HG03575 (cell line): ENCODE measurements around the gene AGAP6.
"Not testable (repeated sequence)": the region's sequence is repeated elsewhere in the genome, so short reads cannot be mapped to it uniquely, and the experiment has no call there.

Experiments used
- ATAC-seq: cut with Tn5 transposase; IDR thresholded peaks from one replicate; pipeline ENCODE4 v1.9.1; 2021; ENCODE audit not compliant: unreplicated experiment, insufficient number of reproducible peaks, low FRiP score; ENCODE audit errors: extremely low read depth

AGAP6 gene

DNA sequence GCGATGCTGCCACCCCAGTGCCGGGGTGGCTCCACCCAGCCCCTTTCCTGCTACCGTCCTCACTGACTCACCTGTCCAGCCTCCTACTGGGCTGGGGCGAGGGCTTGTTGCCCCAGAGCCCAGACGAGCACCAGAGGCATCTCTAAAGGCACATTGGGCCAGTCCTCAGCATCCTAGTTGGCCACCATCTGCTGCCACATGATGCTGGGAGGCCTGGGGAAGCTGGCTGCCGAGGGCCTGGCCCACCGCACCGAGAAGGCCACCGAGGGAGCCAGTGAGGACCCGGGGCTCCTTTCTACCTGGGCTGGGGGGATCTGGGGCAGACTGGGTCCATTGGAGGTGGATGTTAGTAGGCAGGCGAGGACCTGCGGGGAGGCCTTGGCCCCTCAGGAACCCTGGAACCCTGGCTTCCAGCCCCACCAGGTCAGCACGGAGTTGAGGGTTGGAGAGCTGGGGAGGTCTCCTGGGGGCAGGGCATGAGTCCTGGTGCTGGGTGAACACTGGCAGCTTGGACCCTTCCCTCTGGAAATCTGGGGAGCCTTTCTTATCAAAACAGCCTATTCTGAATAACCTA is 32.3 kb downstream of the AGAP6 start:
- ATAC-seq: not testable (repeated sequence)

DNA sequence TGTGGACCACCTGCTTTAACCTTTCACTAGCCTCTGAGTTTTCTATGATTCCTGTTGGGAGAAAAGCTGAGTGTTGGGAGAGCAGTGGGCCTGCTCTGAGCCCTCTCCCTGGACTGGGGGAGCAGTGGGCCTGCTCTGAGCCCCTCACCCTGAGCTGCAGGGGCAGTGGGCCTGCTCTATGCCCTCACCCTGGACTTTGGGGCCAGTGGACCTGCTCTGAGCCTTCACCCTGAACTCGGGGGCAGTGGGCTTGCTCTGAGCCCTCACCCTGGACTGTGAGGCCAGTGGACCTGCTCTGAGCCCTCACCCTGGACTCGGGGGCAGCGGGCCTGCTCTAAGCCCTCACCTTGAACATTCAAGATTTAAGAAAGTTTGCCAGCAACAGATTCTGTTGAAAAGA is 33.4 kb downstream of the AGAP6 start:
- ATAC-seq: no peak

DNA sequence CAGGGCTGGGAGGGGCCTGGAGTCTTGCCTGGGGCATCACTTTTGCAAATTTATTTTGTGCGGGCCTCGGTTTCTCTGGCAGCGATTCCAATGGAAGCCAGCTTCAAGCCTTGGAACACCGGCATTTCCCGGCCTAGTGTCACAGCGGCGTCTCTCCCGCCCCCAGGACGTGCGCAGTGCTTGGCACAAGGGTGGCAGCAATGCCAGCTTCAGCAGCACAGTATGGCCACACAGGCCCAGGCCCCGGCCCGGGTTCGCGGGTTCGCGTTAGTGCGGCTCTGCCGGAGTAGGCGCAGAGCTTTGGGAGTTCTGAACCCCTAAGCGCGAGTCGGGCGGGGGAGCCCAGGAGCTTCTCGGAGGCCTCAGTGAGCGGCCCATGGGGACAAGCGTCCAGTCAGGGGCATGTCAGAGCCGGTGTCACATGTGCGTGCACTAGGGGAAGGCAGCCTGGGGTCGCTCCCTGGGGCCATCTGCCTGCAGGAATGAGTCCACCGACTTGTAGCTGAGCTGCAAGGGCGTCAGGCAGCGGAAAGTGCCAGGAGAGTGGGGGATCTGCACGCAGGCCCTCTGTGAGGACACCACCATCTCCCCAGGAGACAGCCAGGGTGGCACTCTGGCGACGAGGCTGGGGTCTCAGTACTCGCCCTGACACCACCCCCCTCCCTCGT is 36.6 kb downstream of the AGAP6 start:
- not testable (repeated sequence) for ATAC-seq

DNA sequence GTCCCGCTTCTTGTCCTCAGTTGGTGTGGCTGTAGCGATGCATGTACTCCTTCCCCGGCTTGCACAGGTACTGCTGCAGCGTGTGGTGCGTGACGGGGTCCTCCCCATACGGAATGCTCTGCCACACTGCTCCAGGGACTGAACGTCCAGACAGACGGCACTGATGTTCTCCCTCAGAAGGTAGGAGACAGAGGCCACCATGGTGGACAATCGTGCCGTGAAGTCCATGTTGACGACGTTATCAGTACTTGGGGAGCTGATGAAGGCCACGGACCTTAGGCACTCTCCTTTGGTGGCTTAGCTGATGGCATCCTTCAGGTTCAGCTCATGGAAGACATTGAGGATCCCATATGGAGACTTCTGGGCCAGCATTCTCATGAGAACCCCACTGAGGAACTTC is 37.4 kb downstream of the AGAP6 start:
- no peak for ATAC-seq

DNA sequence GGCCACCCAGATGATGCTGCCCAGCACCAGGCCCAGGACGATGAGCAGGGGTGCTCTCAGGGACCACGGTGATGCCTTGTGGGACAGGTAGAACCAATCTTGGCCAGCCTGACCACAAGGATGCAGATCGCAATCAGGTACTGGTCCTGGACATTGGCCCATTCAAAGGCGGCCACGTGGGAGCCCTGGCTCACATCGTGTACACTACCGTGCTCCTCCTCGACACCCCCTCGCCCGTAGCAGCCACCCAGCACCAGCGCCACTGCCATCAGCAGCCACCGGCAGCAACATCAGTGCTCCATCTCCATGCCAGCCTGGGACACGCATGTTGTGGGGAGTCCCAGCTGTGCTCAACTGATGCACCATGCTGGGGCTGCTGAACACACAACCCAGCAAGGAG is 39.0 kb downstream of the AGAP6 start:
- ATAC-seq: no peak

DNA sequence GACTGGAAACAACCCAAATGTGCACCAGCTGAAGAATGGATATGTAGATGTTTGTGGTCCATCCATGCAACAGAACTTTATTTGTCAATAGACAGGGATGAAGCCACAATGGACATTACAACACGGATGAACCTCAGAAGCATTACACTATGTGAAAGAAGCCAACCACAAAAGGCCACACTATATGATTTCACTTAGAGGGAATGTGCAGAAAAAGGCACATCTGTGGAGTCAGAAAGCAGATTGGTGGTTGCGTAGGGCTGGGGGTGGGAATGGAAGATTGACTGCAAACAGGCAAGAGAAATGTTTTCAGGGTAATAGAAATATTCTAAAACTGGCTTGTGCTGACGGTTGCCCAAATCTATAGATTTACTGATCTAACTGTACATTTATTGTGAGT is 45.3 kb downstream of the AGAP6 start:
- no peak for ATAC-seq

DNA sequence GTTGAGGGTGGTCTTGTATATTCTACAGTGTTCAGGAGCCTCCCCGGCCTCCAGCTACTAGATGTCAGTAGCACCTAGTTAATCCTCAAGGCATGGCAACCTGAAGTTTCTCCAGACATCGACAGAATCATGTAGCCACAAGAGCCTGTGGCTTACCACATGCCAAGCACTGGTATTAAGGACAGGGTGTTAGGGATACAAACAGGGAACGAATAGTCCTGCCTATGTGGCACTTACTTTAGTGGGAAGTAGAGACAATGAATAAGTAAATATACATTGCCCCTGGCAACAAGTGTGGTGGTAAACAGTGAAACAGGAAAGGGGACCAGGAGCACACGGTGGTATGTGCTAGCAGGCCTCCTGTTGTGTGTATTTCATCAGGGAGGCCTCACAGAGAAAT is 47.1 kb downstream of the AGAP6 start:
- not testable (repeated sequence) for ATAC-seq

DNA sequence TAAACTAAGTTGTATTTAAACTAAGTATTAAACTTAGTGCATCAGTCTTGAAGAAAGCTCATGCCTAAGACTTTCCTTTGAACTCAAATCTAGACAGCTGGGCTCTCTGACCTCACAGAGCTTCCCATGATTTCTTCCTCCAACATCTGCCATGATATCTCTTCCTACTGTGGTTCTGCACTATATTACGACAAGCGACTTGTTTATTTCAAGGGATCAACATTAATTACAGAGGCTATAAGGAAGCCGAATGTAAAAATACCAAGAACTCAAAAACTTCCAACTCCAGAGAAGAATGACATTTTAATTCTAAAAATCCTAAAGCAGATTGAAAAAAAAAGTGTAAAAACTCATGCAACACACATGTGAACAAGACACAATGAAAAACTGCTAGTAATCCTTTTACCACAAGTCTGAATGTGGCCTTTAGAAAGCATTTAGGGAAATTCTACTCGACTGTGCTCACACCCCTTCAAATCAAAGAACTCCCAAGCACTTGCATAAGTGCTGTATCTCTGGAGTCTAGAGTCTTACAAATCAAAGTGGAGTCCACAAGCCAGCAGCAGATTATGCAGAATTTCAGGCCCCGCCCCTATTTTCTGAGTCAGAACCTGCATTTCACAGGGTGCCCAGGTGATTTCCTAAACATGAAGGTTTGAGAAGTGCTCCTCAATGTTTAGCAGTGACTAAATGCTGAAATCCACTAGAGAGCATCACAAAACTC is 56.9 kb downstream of the AGAP6 start:
- ATAC-seq: no peak

DNA sequence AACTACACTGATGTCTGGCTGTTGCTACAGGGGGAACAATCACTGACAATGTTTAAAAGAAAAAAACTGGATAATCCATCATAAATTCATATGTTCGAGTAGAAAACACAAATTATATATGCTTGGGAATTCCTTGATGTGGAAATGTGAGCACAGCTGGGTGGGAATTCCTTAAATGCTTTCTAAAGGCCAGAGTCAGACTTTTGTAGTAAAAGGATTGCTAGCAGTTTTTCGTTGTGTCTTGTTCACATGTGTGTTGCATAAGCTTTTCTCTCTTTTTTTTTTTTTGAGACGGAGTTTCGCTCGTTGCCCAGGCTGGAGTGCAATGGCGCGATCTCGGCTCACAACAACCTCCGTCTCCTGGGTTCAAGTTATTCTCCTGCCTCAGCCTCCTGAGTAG is 58.3 kb downstream of the AGAP6 start:
- not testable (repeated sequence) for ATAC-seq

DNA sequence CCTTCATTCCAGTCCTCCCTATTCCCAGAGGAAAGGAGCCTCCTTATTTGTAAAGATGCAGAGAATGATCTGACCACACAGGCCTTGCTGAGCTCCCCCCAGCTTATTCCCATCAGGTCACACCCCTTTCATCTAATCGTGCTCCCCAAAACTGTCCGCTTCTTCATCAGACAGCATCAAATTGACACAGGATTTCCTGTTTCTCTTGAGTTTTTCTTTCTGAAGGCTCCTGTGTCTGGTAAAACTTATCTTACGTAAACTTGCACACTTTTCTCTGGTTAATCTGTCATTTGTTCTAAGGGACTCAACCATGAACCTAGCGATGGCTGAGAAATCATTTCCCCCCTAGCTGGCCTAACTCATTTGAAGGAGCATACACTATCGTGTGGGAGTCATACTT is 59.4 kb downstream of the AGAP6 start:
- not testable (repeated sequence) for ATAC-seq

DNA sequence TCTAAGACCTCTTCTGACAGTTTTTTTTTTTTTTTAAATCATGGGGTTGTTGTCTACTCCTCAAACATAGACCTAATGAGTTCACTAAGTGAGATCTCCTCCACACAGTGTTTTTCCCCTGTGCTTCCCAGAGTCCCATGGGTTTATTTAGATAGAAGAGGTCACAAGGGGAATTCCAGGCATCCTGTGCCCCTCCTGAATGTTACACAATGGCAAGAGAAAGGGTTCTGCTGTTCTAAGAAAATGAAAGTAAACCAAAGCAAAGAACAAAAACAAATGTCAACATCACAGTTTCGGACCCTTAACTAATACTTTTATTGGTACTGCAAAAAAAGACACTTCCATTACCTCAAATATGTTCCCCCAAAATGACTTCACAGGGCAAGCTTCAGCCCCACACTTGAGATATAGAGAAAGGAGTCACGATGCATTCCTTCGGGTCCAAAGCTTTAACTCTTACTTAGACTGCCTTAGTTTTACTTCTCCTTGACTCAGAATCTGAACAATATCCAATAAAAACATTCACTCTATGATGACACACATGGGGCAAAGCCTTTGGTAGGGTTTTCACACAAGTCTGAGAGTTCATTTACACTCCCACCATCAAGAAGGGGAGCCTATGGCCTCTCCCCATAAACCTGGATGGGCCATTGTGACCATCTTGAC is 63.9 kb downstream of the AGAP6 start:
- not testable (repeated sequence) for ATAC-seq

DNA sequence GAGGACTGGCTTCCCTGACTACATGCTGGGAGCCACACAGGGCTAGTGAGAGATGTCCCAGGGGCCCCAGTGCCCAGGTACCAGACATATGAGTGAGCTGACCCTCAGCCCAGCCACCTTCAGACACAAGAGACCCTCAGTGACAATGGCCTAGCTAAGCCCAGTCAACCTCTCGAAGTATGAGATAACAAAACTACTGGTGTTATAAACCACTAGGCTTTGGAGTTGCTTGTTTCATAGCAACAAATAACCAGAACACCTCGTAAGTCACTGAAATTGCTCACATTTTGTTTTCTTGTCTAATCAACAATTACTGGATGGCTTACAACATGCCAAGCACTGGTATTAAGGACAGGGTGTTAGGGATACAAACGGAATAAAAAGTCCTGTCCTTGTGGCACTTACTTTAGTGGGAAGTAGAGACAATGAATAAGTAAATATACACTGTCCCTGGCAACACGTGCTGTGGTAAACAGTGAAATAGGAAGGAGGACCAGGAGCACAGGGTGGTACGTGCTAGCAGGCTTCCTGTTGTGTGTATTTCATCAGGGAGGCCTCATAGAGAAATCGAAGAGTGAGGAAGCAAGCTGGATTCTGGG is 64.7 kb downstream of the AGAP6 start:
- ATAC-seq: not testable (repeated sequence)

DNA sequence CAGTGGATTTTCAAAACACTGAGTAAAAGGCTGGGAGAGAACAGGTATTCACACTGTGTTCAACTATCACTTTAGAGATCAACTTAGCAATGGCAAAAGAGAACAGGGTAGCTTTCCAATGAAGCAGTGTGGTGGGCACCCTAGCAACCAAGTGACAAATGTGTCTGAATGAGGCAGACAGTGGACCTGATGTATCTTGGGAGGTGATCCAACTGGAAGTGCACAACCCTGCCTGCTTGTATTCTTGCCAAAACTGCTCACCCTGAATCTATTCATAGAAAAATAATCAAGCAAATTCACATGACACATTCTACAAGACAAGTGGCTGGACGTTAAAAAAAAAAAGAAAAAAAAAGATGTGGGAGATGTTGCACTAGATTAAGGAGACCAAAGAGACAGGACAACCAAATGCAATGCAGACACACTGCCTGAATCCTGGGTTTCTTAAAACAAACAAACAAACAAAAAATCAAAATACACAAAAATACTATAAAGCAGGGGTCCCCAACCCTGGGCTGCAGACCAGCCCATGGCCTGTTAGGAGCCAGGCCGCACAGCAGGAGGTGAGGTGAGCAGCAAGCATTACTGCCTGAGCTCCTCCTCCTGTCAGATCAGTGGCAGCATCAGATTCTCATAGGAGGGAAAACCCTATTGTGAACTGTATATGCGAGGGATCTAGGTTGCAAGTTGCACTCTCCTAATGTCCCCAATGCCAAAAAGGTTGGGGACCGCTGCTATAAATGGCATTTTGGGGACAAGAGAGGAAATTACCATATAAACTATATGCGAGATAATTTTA is 67.5 kb downstream of the AGAP6 start:
- not testable (repeated sequence) for ATAC-seq

DNA sequence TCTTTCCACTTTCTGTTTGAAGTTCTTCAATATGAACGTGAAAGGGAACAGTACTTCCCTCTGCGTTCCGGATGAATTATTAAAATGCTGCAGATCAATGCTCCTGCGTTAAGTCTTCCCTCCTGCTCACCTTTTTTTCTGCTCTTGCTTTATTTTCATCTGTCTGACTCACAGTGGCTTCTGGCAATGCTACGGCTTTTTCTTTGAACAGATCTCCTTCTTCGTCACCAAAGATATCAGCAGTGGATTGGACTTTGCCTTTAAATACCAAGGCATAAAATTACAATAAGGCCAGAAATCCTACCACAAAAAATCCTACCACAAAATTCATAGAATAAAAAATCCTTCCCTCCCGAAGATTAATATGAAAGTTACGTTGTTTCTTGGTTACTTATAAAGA is 68.4 kb downstream of the AGAP6 start:
- not testable (repeated sequence) for ATAC-seq

DNA sequence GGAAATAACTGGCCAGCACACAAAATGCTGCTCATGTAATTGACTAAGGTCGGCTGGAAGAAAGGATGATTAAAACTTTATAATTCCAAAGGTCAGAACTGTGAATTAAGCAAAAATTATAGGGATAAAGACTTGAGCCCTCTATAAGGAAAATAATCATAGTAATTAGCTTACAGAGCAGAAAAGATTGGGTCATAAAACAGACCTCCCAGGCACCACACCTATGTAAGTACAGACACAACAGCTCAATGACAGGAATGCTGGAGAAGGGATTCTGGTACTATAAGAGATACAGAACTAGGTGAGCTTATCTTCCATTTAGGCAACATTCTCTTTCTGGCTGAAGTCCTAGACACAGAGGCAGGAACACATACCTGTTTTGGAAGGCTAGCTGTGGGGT is 70.5 kb downstream of the AGAP6 start:
- not testable (repeated sequence) for ATAC-seq

DNA sequence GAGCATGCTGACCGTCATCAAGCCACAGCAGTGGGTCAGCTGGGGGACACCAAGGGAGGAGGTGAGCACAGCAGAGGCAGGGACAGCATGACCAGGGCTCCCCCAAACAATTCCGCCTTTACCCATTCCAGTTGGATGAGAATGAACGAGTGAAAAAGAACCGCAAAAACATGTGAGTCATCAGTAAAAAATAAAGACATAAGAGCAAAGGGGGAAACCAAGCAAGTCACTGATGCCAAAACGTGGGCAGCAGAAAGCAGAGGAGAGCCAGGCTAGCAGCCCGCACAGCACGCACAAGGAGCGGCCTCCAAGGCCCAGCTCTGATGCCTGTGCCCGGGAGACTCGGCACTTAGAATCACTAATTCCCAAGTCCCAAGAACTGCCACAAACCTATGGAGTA is 71.7 kb downstream of the AGAP6 start:
- not testable (repeated sequence) for ATAC-seq
